ENCODE results near the gene TRDMT1.
A peak's percentile ranks its signal among the peaks of the same experiment; 100 is the strongest.

Gene TRDMT1

DNA sequence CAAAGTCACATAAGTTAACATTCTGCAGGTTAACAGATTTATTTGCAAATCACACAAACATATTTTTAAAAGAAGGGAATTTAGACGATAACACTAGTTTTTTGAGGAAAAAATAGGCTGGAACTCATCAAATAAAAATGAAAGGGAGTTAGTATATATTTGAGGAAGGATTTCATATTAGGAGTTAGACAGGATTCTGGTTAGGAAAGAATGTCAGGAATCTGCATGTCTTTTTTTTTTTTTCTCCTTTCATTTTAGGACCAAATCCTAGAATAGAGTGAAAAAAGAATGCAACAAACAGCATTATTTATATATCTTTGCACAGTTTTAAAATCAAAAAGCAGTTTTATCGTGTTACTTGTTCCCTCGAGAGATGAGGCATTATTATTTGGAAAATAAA is 8.9 kb upstream of the TRDMT1 start:
- DNase-seq (ENCODE audit: low spot score), result peak; percentile 62
- FAIRE-seq, result peak; percentile 92

DNA sequence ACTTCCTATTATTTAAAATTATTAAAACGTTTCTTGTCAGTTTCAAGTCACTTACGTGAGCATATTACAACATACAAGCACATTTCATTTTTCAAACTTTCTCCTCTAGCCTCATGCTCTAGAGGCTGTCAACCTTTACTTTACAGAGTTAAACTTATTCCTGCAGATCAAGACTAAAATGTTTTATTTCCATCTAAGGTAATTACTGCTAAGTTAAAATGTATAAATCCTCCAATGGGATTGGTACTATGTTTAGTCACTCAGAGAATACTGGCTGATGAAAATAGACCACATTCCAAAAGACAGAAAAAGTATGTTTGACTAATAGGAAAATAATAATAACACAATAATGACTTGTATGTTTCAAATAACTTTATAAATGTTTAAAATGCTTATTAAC is 8.4 kb upstream of the TRDMT1 start:
- FAIRE-seq (no peak), DNase-seq (ENCODE audit: low spot score) (no peak)

DNA sequence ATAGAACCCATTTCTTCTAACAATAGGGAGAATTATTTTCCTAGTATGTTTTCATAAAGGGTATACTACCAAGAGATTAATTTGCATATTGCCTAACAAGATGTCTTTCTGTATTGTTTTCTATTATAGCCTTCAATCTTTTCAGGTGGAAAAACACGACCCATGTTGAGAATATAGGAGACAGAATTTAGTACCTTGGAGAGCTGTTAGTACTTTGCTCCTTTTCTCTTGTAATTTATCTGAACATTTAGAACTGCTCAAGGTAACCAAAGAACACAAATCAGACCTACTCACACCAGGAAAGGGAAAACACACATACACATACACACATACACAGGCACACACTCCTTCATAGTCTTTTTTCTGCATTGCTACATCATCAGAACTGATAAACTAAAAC is 7.8 kb upstream of the TRDMT1 start:
- FAIRE-seq (no peak), DNase-seq (ENCODE audit: low spot score) (no peak)

DNA sequence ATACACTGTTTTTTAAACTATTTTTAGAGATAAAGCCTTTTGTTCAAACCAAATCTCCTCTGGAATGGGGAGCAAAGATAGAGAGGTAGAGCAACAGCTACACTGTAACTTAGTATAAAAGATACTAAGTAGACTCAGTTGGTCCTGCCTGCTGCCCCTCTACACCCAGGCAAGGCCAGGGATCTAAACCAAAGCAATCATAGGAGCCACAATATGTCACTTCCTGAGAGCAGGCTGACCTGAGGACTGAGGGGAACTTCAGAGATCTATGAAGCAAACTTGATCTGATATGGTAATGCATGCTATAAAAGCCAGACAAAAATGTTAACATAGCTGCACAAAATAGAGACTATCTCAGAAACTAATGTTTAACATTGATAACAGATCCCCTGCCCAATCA is 7.0 kb upstream of the TRDMT1 start:
- FAIRE-seq (no peak), DNase-seq (ENCODE audit: low spot score) (no peak)

DNA sequence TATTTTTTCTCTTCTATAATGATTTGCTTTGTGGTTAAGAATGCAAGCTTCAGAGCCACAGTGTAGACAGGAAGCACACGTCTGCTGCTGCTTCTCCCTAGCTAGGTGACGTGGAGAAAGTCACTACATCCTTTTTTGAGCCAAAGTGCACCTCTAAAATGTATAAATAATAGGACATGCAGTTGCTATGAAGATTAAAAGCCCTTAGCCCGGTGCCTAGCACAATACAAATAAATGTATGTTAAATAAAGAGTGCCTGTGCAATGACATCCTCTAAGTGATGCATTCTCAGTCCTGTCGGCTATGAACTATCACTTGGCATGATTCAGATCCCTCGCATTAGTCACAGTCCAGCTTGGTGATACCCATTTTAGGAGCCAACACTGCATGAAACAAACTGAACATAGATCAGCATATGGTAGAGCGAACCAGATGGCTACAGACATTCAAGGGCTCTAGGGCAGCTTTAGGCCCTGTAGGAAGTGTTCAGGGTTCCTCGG is 4.8 kb upstream of the TRDMT1 start:
- FAIRE-seq, result peak; percentile 92
- DNase-seq (ENCODE audit: low spot score), result peak; percentile 98

DNA sequence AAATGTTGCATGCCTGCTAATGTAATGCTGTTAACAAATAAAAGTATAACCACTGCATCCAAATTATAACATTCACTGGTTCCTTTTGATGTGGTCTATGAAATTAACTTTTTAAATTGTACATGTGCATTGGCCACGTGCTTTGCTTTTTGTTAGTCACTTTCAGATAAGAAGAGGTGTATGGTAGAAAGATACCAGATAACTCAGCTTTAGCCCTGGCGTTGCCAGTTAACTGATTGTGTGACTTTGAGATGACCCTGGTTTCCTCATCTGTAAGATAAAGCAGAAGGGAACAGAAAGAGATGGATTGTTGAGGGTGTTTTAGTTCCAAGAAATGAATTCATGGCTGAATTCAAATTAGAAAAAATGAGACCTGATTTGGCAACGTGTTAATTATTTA is 1.9 kb upstream of the TRDMT1 start:
- DNase-seq (ENCODE audit: low spot score) (no peak), FAIRE-seq (no peak)

DNA sequence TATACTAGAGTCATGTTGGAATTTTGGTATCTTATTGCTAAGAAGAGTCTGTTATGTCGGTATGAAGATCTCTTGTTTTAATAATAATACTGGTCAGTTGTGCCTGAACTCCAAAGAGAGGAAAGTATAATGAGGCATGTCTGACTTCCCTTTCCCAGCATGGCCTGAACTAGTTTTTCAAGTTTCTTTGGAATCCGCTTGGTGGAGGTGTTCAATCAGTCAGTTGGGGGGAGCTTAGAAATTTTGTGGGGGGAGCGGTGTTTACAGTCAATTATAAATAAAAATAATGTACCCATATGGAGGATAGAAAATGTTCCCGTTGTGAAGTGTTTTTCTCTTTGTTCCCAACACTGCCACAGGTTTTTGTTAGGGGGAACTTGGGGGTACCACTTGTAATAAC is 1.5 kb upstream of the TRDMT1 start:
- no peak for FAIRE-seq
- DNase-seq (ENCODE audit: low spot score), result no peak

DNA sequence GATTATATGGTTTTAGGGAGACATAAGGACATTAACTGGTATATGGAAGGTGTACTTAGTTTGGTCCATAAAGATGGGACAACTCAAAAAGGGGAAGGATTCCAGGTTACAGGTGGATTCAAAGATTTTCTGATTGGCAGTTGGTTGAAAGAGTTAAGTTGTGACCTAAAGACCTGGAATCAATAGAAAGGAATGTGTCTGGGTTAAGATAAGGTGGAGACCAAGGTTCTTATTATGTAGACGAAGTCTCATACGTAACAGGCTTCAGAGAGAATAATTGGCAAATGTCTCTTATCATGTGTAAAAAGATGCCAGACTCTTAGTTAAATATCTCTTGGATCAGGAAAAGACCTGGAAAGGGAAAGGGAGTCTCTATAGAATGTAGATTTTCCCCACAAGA is 1.0 kb upstream of the TRDMT1 start:
- no peak for FAIRE-seq

DNA sequence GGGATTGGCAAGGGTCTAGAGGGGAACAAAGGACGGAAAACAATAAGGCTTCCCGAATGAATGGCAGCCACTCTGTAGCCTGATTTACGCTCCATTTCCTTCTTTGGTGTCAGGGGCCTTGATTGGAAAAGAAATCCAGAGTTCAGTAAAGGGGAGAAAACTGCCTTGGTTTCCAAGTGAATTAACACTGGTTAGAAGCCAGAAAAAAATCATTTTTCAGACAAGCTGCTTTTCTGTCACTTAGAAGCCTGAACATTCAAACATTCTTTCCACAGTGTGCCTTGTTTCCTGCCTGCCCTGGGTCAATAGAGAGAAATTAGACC is 283 bp upstream of the TRDMT1 start:
- FAIRE-seq, result no peak
- DNase-seq (ENCODE audit: low spot score), result no peak

More for the DNA sequence above, 1.0 kb upstream of the TRDMT1 start:
- no peak for DNase-seq (ENCODE audit: low spot score)

DNA sequence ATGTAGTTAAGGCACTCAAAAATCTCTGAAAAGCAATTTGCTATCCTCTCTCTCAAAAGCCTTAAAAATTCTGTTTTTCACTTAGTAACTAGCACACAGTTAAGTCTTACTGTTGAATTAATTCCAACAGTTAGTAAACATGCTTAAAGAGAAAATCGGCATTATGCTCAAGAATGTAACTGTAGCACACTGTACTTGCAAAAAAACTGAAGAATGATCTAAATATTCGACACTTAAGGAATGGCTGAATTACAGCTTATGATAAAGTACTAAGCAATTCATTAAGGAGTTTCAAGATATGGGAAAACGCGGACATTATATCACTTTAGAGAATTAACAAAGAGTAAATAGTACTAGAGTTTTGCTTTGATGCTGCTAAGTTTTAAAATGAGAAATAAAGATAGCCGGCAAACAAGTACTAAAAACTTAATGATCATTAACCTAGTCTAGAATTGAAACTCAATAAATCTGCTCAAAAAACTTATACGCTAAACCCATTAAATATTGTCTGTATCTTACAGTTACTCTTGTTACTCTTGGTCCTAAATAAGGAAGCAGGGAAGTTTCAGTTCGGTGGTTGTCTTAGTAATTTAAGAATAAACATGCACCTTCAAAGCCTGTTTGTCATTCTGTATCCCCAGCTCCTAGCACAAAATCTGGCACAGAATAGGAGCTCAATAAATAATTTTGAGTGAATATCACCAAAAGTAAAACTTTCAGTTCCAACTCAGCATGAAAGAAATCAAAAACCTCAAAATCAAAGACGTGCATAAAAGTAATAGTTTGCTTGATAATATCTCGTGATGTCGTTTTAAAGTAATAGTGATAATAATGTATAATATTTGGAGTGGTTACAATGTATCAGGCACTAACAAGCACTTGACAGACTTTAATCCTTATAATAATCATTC is 1.2 kb downstream of the TRDMT1 start:
- DNase-seq (ENCODE audit: low spot score) (peak; percentile 45), FAIRE-seq (no peak)

DNA sequence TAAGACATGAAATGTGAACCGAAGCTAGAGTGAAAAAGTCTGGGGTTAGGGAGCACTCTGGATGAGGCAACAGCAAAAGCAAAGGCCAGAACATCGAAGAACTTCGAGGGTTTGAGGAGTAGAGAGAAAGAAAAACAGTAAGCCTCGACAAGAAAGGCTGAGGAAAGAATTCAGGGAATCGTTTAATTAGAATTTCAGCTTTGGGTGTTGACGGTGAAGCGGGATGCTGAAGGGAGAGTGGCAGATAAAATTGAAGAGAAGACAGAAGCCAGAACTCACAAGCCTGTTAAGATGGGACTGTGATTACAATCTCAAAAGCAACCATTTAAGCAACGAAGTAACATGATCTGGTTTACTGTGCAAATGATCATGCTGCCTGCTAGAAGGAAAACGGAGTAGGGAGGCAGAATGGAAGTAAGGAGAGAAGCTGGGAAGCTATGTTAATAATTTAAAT is 2.1 kb downstream of the TRDMT1 start:
- DNase-seq (ENCODE audit: low spot score), result peak; percentile 29
- no peak for FAIRE-seq

DNA sequence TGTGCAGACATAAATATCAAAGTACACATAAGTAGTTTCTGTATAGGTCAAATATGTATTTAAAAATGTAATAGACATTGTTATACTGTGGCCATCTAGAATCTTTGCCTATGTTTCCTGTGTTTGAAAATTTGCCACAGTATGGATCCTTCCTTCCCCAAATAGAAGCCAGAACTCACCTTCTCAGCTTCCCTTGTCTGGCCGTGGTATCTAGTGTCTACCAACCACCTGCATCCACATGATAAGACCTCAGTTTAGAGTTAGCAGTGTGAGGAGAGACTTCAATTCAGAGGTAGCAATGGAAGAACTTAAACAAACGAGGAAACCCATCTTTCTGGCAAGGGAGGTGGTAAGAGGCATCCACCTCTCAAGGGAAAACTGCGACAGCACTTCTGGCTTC is 4.9 kb downstream of the TRDMT1 start:
- no peak for FAIRE-seq
- DNase-seq (ENCODE audit: low spot score), result no peak

DNA sequence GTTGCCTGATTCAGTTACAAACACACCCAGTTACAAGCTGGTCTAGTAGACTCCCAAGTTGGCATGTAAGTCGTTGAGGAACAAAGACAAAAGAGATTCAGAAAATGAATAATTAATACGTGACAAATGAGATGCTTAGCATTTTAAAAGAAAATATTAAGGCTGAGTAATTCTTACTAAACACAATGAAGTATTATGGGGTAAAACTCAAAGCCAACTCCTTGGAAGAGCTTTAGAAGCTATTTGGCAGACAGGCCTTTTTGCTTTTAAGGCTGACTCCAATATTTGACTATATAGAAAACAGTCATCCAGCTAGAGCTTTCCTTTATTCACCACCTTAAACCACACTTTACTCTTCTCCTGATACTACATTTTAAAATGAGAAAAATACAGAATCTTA is 5.4 kb downstream of the TRDMT1 start:
- no peak for FAIRE-seq
- no peak for DNase-seq (ENCODE audit: low spot score)

DNA sequence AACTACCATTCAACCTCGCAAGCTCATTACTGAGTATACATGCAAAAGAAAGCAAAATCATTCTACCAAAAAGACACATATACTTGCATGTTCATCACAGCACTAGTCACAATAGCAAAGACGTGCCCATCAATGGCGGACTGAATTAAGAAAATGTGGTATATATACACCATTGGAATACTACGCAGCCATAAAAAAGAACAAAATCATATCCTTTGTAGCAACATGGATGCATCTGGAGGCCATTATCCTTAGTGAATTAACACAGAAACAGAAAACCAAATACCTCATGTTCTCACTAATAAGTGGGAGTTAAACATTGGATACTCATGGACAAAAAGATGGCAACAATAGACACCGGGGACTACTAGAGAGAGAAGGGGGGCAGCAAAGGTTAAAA is 6.4 kb downstream of the TRDMT1 start:
- FAIRE-seq, result no peak
- DNase-seq (ENCODE audit: low spot score), result no peak

DNA sequence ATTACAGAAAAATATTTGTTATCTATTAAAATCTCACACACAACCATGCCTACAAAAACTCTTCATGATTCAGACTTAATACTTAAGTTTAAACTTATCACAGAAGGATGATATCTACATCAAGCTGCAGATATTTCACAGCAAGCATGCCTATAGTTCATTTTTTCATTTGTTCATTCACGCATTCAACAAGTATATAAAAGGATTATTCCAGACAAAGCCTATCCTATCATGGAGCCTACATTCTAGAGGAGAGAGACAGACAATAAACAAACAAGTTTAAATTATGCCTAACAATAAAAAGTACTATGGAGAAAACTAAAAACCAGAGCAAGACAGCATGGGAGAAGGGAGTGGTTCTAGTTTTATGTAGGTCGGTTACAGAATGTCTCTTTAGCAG is 10.9 kb downstream of the TRDMT1 start:
- DNase-seq (ENCODE audit: low spot score) (no peak), FAIRE-seq (no peak)

DNA sequence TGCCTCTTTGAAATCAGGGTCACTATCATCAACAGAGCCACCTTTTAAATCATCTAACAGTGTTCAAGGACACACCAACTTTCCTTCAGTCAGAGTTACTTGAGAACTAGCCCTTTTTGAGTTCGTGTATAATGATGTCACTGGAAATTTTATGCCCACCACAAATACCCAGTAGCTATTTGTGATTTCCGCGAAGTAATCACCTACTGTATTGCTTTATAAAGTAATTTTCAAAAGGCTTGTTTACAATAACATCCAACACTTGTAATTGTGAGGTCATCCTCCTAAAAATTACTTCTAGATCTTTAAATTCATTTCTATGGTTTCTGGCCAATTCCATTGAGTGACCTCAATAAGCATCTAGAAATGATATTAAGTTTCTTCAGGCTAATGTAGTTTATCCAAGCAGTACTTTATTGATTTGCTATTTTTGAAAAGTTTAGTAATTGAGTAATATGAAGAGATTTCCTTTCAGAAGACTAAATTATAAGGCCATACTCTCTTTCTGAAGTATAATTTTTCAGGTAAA is 12.8 kb downstream of the TRDMT1 start:
- FAIRE-seq, result peak; percentile 38
- DNase-seq (ENCODE audit: low spot score), result no peak

DNA sequence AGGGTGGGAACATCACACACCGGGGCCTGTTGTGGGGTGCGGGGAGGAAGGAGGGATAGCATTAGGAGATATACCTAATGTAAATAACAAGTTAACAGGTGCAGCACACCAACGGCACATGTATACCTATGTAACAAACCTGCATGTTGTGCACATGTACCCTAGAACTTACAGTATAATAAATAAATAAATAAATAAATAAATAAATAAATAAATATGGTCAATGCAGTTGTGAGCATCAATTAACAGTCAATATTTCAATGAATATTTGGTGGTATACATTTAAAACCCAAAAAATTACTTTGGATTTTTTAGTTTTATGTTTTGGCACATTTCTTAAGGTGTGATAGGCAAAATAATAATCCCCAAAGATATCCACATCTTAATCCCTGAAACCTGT is 15.6 kb downstream of the TRDMT1 start:
- no peak for DNase-seq (ENCODE audit: low spot score)
- FAIRE-seq, result no peak

DNA sequence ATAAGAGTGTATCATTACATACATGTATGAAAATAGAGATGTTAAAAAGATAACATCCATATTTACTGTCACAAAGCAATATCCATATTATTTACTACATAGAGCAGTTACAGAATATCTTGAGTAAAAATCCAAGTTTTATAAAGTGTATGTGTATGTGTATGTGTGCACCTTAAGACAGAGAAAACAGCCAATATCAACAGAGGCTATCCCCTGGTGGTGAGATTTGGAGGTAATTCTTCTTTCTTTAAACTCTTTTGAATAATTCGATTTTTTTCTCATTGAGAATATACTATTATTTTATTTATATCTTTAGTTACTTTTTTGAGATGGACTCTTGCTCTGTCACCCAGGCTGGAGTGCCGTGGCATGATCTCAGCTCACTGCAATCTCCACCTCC is 18.4 kb downstream of the TRDMT1 start:
- FAIRE-seq (no peak), DNase-seq (ENCODE audit: low spot score) (no peak)

DNA sequence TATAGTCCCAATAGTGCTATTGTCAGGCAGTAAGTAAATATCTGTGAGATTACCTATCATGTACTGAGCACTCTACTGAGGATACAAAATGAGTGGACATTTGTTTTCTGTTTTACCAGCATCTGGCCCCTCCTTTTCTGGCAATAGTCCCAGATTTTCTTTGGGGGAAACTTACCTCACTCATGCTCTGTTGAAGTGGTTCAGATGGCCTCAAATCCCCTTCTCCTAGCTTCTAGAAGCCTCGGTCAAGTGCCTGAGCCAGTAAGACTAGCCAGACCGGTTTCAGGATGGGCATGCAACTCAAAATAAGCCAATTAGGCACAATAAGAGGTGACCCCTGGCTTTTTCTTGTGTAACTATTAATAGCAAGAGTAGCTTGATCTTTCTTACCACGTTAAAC is 19.7 kb downstream of the TRDMT1 start:
- no peak for DNase-seq (ENCODE audit: low spot score)
- no peak for FAIRE-seq

DNA sequence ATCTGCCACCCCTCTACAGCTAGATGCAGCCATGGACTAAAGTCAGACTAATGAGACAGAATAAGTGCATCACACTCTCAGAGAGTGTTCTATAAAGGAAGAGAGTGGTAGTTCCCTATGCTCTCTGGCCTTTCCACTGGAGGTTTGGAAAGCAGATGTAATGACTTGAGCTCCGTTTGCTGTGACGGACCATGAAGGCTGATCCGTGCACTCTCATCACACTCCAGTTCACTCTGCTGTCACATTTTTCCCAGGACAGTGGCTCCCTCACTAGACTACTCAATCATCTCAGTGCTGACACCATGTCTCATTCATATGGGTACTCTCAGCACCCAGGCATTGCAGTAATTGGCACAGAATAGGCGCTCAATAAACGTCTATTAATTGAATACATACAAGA is 20.4 kb downstream of the TRDMT1 start:
- FAIRE-seq, result no peak

DNA sequence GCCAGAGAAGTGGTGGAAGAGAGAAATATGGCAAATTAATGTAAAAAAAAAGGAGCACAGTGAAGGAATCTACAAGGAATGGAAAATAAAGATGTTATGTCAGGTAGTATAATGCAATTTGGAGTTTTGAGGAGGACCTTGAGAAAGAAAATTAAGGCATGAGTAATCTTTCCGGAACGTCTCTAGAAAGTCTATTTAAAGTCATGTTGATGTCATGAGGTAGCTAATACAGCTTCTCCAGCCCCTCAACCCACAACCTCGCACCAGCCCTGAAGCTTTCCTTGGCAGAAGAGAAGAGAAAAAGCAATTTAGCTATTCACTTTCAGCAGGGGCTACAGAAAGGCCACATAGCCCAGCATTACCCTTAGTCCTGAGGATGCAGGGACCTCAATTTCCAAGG is 22.5 kb downstream of the TRDMT1 start:
- DNase-seq (ENCODE audit: low spot score) (no peak), FAIRE-seq (no peak)

More for the DNA sequence above, 20.4 kb downstream of the TRDMT1 start:
- no peak for DNase-seq (ENCODE audit: low spot score)

DNA sequence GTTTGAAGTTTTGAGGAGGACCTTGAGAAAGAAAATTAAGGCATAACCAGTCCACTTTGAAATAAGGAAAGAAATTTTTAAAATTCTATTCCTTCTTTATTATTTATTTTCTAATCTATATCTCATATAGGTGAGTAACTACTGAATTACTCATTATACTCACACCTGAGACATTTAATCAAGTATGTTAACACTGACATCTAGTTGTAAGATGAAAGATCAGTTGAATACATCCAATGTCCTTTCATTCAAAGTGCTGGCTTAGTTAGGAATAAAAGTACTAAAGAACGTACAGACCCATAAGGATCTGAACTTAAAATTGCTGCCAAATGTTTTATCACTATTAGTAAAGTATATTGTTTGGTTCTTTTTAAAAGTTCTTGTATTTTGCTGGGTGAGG is 23.5 kb downstream of the TRDMT1 start:
- DNase-seq (ENCODE audit: low spot score) (no peak), FAIRE-seq (peak; percentile 61)

DNA sequence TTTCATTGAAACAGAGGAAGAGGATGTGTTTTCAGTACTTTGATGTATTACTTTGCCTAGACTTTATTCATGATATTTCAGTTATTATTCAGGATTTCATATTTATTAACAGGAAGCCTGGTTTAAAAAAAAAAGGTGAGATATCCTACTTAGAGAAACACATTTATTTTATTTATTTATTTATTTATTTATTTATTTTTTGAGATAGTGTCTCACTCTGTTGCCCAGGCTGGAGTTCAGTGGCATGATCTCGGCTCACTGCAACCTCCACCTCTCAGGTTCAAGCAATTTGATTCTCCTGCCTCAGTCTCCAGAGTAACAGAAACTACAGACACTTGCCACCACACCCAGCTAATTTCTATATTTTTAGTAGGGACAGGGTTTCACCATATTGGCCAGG is 24.5 kb downstream of the TRDMT1 start:
- DNase-seq (ENCODE audit: low spot score) (no peak), FAIRE-seq (no peak)
